B cell (primary cell): ENCODE measurements around the gene PHACTR1. TPM values are rescaled to one million over a fixed set of nuclear protein-coding genes. Genes with fewer than 3 reads are reported as not detected.

Source experiments
- ATAC-seq: fragments of 200-7000 bp; cut with Tn5 transposase; one replicate; pipeline ENCODE4 v1.10.0; 2021; ENCODE audit warnings: low read depth, mild to moderate bottlenecking, moderate number of reproducible peaks, moderate library complexity
- CTCF ChIA-PET: fragments of 350-600 bp; sonication (Branson Sonifier 250); formaldehyde crosslinking; loops from one replicate; lab custom pipeline; 2021; ENCODE audit warnings: antibody characterized with exemption, inconsistent platforms; lab: Charles Lee
- POLR2A ChIA-PET: fragments of 350-600 bp; sonication (Branson Sonifier 250); formaldehyde crosslinking; loops from one replicate; lab custom pipeline; 2021; ENCODE audit warnings: antibody characterized with exemption; lab: Charles Lee
- DNase-seq: peaks from one replicate; pipeline ENCODE4 v3.0.0; 2013
- H2AFZ ChIP-seq: 2 replicates; pipeline ENCODE4 v1.6.1; 2012; ENCODE audit warnings: mild to moderate bottlenecking, low read depth, low read length; ENCODE audit not compliant: insufficient read depth, poor library complexity, severe bottlenecking
- H3K27ac ChIP-seq, 2 donors: 1 replicate in 1 of 2; 2 replicates in 1 of 2; pipeline ENCODE4 v1.5.1; 2012 to 2013; ENCODE audit warnings: low read length in 2 of 2, mild to moderate bottlenecking in 2 of 2, moderate library complexity in 1 of 2
- H3K27me3 ChIP-seq, 4 experiments: fragments of 200-600 bp in 1 of 4; sonication (generic) in 1 of 4; replicated peaks in 1 of 4; 1 replicate in 2 of 4; 2 replicates in 2 of 4; pipeline versions ENCODE4 v1.6.1 to v1.7.0; 2013 to 2016; ENCODE audit warnings: low read length in 3 of 4, mild to moderate bottlenecking in 2 of 4, mixed read lengths in 1 of 4, moderate library complexity in 1 of 4; ENCODE audit not compliant: insufficient read depth in 4 of 4, control insufficient read depth in 3 of 4; ENCODE audit errors: control extremely low read depth in 1 of 4
- H3K36me3 ChIP-seq, 2 experiments: replicated peaks in 1 of 2; 1 replicate in 1 of 2; 2 replicates in 1 of 2; pipeline versions ENCODE4 v1.6.1 to v1.7.1; 2013; ENCODE audit warnings: low read length in 1 of 2; ENCODE audit not compliant: insufficient read depth in 2 of 2, control insufficient read depth in 1 of 2; ENCODE audit errors: control extremely low read depth in 1 of 2, extremely low read depth in 1 of 2
- H3K4me1 ChIP-seq, 2 donors: fragments of 200-600 bp in 1 of 2; sonication (generic) in 1 of 2; 1 replicate in 1 of 2; 2 replicates in 1 of 2; pipeline versions ENCODE4 v1.5.1 to v1.6.1; 2013 to 2017; ENCODE audit warnings: low read length in 2 of 2; ENCODE audit not compliant: control insufficient read depth in 2 of 2, insufficient read depth in 2 of 2
- H3K4me2 ChIP-seq: replicated peaks from 2 replicates; pipeline ENCODE3; 2012; ENCODE audit warnings: mild to moderate bottlenecking, low read depth, low read length; ENCODE audit not compliant: poor library complexity, severe bottlenecking
- H3K4me3 ChIP-seq, 5 experiments: fragments of 200-600 bp in 1 of 5; sonication (generic) in 1 of 5; 1 replicate in 3 of 5; 2 replicates in 2 of 5; pipeline versions ENCODE4 v1.5.1 to v1.7.0; 2011 to 2016; ENCODE audit warnings: low read length in 4 of 5, mild to moderate bottlenecking in 4 of 5, low read depth in 2 of 5, control low read depth in 1 of 5, moderate library complexity in 1 of 5; ENCODE audit not compliant: insufficient read depth in 1 of 5; ENCODE audit errors: control extremely low read depth in 1 of 5, extremely low read depth in 1 of 5
- H3K79me2 ChIP-seq: fragments of 200-600 bp; sonication (generic); one replicate; pipeline ENCODE4 v1.6.0; 2016; ENCODE audit warnings: low read length; ENCODE audit not compliant: control insufficient read depth, insufficient read depth
- H3K9ac ChIP-seq: fragments of 200-600 bp; sonication (generic); 2 replicates; pipeline ENCODE4 v1.6.1; 2017; ENCODE audit warnings: mild to moderate bottlenecking, low read length, moderate library complexity
- H3K9me3 ChIP-seq, 3 donors: one replicate each; pipeline versions ENCODE4 v1.6.1 to v1.7.1; 2013; ENCODE audit warnings: low read length in 2 of 3; ENCODE audit not compliant: control insufficient read depth in 2 of 3, insufficient read depth in 1 of 3; ENCODE audit errors: control extremely low read depth in 1 of 3
- H4K20me1 ChIP-seq: 2 replicates; pipeline ENCODE4 v1.6.0; 2012; ENCODE audit warnings: mild to moderate bottlenecking, low read length; ENCODE audit not compliant: insufficient read depth, control insufficient read depth, poor library complexity, severe bottlenecking
- H3K27ac Mint-ChIP-seq: one replicate; pipeline ENCODE4 v1.8.0; 2021; ENCODE audit warnings: mixed read lengths
- H3K27me3 Mint-ChIP-seq: one replicate; pipeline ENCODE4 v1.8.0; 2021; ENCODE audit warnings: mixed read lengths
- H3K4me1 Mint-ChIP-seq: one replicate; pipeline ENCODE4 v1.8.0; 2021; ENCODE audit warnings: mixed read lengths
- H3K4me3 Mint-ChIP-seq: one replicate; pipeline ENCODE4 v1.8.0; 2021; ENCODE audit warnings: mixed read lengths
- H3K9me3 Mint-ChIP-seq: one replicate; pipeline ENCODE4 v1.8.0; 2022; ENCODE audit warnings: mixed read lengths; ENCODE audit not compliant: insufficient read depth
- EZH2 ChIP-seq: IDR thresholded peaks from 2 replicates; pipeline ENCODE4 v1.6.1; 2012; ENCODE audit warnings: borderline replicate concordance, low read depth, mild to moderate bottlenecking, moderate library complexity, low read length; ENCODE audit not compliant: insufficient read depth, poor library complexity, severe bottlenecking
- whole genome bisulfite sequencing: methylation state at CpG from one replicate; pipeline ENCODE4 v1.1.5; 2013; ENCODE audit warnings: missing lambda C conversion rate; ENCODE audit not compliant: insufficient coverage; 5-methylcytosine and 5-hydroxymethylcytosine counted together
- intact Hi-C: fragments of 100-400 bp; cut with micrococcal nuclease; formaldehyde crosslinking; loops from one replicate; pipeline ENCODE4 v1.10.0; 2022
- polyA plus RNA-seq: library from polyadenylated mRNA; depleted of rRNA; stranded (reverse); fragments of >200 nt; gene quantifications from 2 replicates; pipeline ENCODE4 v1.2.3, GENCODE V29; 2012
- total RNA-seq, 2 donors: library from RNA; stranded (reverse); fragments of 120-200 nt in 1 of 2; gene quantifications; 1 replicate in 1 of 2; 2 replicates in 1 of 2; pipeline versions ENCODE4 v1.2.3 to v1.2.4, GENCODE V29; 2013 to 2022
- TF ChIP-seq, protein P1 (sequence below): fragments of 200-600 bp; IDR thresholded peaks from one replicate; pipeline ENCODE4 v1.8.0; 2022; ENCODE audit warnings: antibody characterized with exemption, mild to moderate bottlenecking

The PHACTR1 gene
- total and polyA plus RNA-seq, 2 donors (not counting 1 experiment from before 2014, with no cell fraction given), result 30.2 to 129 TPM

DNA sequence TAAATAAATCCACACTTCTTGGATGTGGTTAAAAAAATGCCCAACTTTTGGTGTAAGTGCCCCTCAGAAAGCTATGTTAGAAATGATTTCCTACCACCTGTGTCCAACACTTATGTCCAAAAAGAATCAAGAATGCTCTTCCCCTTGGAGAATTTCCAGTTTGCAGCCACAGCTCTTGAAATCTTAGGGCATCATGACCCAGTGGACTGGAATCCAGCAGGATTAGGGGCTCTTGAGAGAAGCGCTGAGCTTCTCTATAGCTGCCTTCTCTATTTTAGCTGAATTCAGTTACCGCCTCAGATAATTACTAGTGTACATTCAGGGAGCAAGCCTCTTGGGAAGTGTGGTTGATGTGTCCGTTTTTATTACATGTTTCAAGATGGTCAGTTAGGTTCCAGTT, 2.5 kb downstream of the PHACTR1 start:
- no peak for ATAC-seq
- no peaks in the 10 kb centered on the region for H3K4me1 ChIP-seq
- WGBS, result 100% methylated on average over 1 of the region's 3 CpGs
- intact Hi-C loops, result no loop called here
- Mint-ChIP-seq H3K9me3 (no peaks in the 10 kb centered on the region), H3K27me3 (peaks cover 18% of the 10 kb centered on the region), H3K4me1 (no peaks in the 10 kb centered on the region), H3K27ac (no peak overlapping the region), H3K4me3 (no peak overlapping the region)
- H3K36me3 ChIP-seq, result no peaks in the 10 kb centered on the region
- peaks cover 0 to 3% (median 0%) of the 10 kb centered on the region in 3 donors for H3K9me3 ChIP-seq
- ChIA-PET POLR2A (no interaction called here), CTCF (no interaction called here)
- H3K27ac ChIP-seq, result no peak overlapping the region
- H2AFZ ChIP-seq, result no peak overlapping the region
- H3K4me2 ChIP-seq, result no peak overlapping the region
- H3K27me3 ChIP-seq, result peaks cover 0 to 6% (median 2%) of the 10 kb centered on the region in 4 experiments
- TF ChIP-seq, protein P1, sequence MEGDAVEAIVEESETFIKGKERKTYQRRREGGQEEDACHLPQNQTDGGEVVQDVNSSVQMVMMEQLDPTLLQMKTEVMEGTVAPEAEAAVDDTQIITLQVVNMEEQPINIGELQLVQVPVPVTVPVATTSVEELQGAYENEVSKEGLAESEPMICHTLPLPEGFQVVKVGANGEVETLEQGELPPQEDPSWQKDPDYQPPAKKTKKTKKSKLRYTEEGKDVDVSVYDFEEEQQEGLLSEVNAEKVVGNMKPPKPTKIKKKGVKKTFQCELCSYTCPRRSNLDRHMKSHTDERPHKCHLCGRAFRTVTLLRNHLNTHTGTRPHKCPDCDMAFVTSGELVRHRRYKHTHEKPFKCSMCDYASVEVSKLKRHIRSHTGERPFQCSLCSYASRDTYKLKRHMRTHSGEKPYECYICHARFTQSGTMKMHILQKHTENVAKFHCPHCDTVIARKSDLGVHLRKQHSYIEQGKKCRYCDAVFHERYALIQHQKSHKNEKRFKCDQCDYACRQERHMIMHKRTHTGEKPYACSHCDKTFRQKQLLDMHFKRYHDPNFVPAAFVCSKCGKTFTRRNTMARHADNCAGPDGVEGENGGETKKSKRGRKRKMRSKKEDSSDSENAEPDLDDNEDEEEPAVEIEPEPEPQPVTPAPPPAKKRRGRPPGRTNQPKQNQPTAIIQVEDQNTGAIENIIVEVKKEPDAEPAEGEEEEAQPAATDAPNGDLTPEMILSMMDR, result no peak
- no peak for TF ChIP-seq EZH2
- no peak for DNase-seq
- H3K9ac ChIP-seq, result no peak overlapping the region
- no peak overlapping the region for H3K4me3 ChIP-seq
- H3K79me2 ChIP-seq, result no peaks in the 10 kb centered on the region
- no peaks in the 10 kb centered on the region for H4K20me1 ChIP-seq

DNA sequence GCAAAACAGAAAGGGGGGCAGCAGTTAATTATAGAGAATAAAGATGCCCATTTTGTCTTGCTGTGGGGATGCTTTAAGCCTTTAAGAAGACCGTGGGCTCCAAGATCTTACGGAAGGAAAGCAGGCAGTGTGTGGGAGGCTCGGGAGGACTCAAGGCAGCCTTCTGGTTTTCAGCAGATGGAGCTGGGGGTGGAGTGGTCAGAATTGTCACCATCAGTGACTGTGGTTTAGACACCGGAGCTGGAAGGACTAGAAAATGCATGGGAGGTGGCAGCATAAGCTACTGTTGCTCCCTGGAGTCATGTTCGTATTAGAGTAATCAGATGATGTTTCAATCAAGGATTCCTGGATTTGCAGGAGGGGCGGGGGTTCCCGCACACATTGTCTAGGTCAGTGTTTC, 3.7 kb downstream of the PHACTR1 start:
- Histone ChIP-seq H3K79me2 (no peaks in the 10 kb centered on the region), H3K4me2 (no peak overlapping the region)
- no peaks in the 10 kb centered on the region for H3K9me3 Mint-ChIP-seq

More for the DNA sequence above, 3.7 kb downstream of the PHACTR1 start:
- Histone ChIP-seq H3K36me3 (no peaks in the 10 kb centered on the region), H3K27me3 (peaks cover 0 to 6% (median 2%) of the 10 kb centered on the region in 4 experiments), H3K27ac (no peak overlapping the region), H3K9me3 (peaks cover 0 to 3% (median 0%) of the 10 kb centered on the region in 3 donors), H4K20me1 (no peaks in the 10 kb centered on the region), H3K4me3 (no peak overlapping the region), H3K9ac (no peak overlapping the region), H3K4me1 (no peaks in the 10 kb centered on the region), H2AFZ (no peak overlapping the region)
- ChIA-PET POLR2A (no interaction called here), CTCF (no interaction called here)
- no peak for TF ChIP-seq EZH2
- TF ChIP-seq, protein P1, result no peak
- Mint-ChIP-seq H3K27me3 (peaks cover 26% of the 10 kb centered on the region), H3K4me1 (no peaks in the 10 kb centered on the region), H3K27ac (no peak overlapping the region), H3K4me3 (no peak overlapping the region)
- DNase-seq (no peak), ATAC-seq (no peak)
- 91% methylated on average over 7 of the region's 7 CpGs for WGBS
- intact Hi-C loops, result no loop called here
